Mesendoderm (in vitro differentiated cells): ENCODE data around the gene CACNA1C.

Experiments
- DNase-seq: peaks from one replicate; pipeline ENCODE4 v3.0.0; 2013
- H2AK5ac ChIP-seq: 2 replicates; pipeline ENCODE4 v1.6.1; 2013; ENCODE audit warnings: low read length, inconsistent platforms
- H2BK120ac ChIP-seq: 2 replicates; pipeline ENCODE4 v1.6.1; 2013; ENCODE audit warnings: low read depth, mild to moderate bottlenecking, low read length, moderate library complexity, mixed read lengths
- H2BK15ac ChIP-seq: replicated peaks from 2 replicates; pipeline ENCODE4 v1.6.1; 2013; ENCODE audit warnings: low read depth, mild to moderate bottlenecking, moderate library complexity
- H2BK5ac ChIP-seq: 2 replicates; pipeline ENCODE4 v1.6.1; 2013; ENCODE audit warnings: low read length, inconsistent platforms
- H3K18ac ChIP-seq: 2 replicates; pipeline ENCODE4 v1.6.1; 2013; ENCODE audit warnings: mild to moderate bottlenecking, low read length, mixed read lengths
- H3K23ac ChIP-seq: one replicate; pipeline ENCODE4 v1.6.1; 2013; ENCODE audit warnings: low read length
- H3K27ac ChIP-seq: 2 replicates; pipeline ENCODE4 v1.5.1; 2013; ENCODE audit warnings: low read depth, mild to moderate bottlenecking, inconsistent platforms, low read length, moderate library complexity
- H3K27me3 ChIP-seq: 2 replicates; pipeline ENCODE4 v1.6.1; 2013; ENCODE audit warnings: low read length, control low read depth, mild to moderate bottlenecking, inconsistent platforms; ENCODE audit not compliant: insufficient read depth, poor library complexity
- H3K36me3 ChIP-seq: 2 replicates; pipeline ENCODE4 v1.6.1; 2013; ENCODE audit warnings: low read length, inconsistent platforms; ENCODE audit not compliant: control insufficient read depth, insufficient read depth
- H3K4ac ChIP-seq: one replicate; pipeline ENCODE4 v1.6.1; 2013; ENCODE audit warnings: low read depth, mild to moderate bottlenecking, low read length, moderate library complexity
- H3K4me1 ChIP-seq: 2 replicates; pipeline ENCODE4 v1.6.1; 2013; ENCODE audit warnings: low read depth, low read length, inconsistent platforms; ENCODE audit not compliant: control insufficient read depth
- H3K4me2 ChIP-seq: 2 replicates; pipeline ENCODE4 v1.6.1; 2013; ENCODE audit warnings: low read length
- H3K4me3 ChIP-seq: 2 replicates; pipeline ENCODE4 v1.5.1; 2013; ENCODE audit warnings: mild to moderate bottlenecking, low read length
- H3K56ac ChIP-seq: one replicate; pipeline ENCODE4 v1.6.1; 2013; ENCODE audit warnings: low read length
- H3K79me1 ChIP-seq: 2 replicates; pipeline ENCODE4 v1.6.1; 2013; ENCODE audit warnings: low read length, inconsistent platforms
- H3K79me2 ChIP-seq: 2 replicates; pipeline ENCODE4 v1.6.1; 2013; ENCODE audit warnings: mild to moderate bottlenecking, low read length; ENCODE audit not compliant: control insufficient read depth, insufficient read depth
- H3K9ac ChIP-seq: 2 replicates; pipeline ENCODE4 v1.6.1; 2013; ENCODE audit warnings: low read length, inconsistent platforms
- H4K5ac ChIP-seq: one replicate; pipeline ENCODE4 v1.6.1; 2013; ENCODE audit warnings: low read length
- H4K8ac ChIP-seq: one replicate; pipeline ENCODE4 v1.6.1; 2013; ENCODE audit warnings: low read depth, mild to moderate bottlenecking, control low read depth, low read length, moderate library complexity
- WGBS: extraction: QIAGEN DNeasy Blood & Tissue Kit; methylation state at CpG from one replicate; pipeline ENCODE4 v1.1.7; 2013; ENCODE audit warnings: low lambda C conversion rate, missing lambda C conversion rate; ENCODE audit not compliant: insufficient coverage; ENCODE audit errors: extremely low coverage; 5-methylcytosine and 5-hydroxymethylcytosine counted together

Gene CACNA1C

GRCh38 chr12:2481951-2482350, 429.2 kb downstream of the CACNA1C start:
- H4K5ac ChIP-seq: no peak overlapping the region
- H3K9ac ChIP-seq: no peak overlapping the region
- no peak overlapping the region for H2BK120ac ChIP-seq
- no peak overlapping the region for H3K4me3 ChIP-seq
- no peaks in the 10 kb centered on the region for H3K36me3 ChIP-seq
- no peak for DNase-seq
- H3K4ac ChIP-seq: no peak overlapping the region
- H3K18ac ChIP-seq: no peak overlapping the region
- no peak overlapping the region for H3K4me2 ChIP-seq
- H3K79me2 ChIP-seq: no peaks in the 10 kb centered on the region
- no peak overlapping the region for H3K56ac ChIP-seq
- no peak overlapping the region for H2BK5ac ChIP-seq
- H3K27me3 ChIP-seq: no peaks in the 10 kb centered on the region
- no peak overlapping the region for H3K23ac ChIP-seq
- no CpG with 5 or more reads among the region's 10 CpGs for WGBS
- H4K8ac ChIP-seq: no peak overlapping the region
- H2BK15ac ChIP-seq: no peak overlapping the region
- no peak overlapping the region for H2AK5ac ChIP-seq
- H3K27ac ChIP-seq: no peak overlapping the region
- H3K4me1 ChIP-seq: no peaks in the 10 kb centered on the region
- H3K79me1 ChIP-seq: no peaks in the 10 kb centered on the region

- no peak overlapping the region for H2AK5ac ChIP-seq
- H3K79me2 ChIP-seq: no peaks in the 10 kb centered on the region
- H3K27me3 ChIP-seq: no peaks in the 10 kb centered on the region
- no peak overlapping the region for H3K56ac ChIP-seq
- no peaks in the 10 kb centered on the region for H3K36me3 ChIP-seq
- no peak overlapping the region for H3K4me3 ChIP-seq
- no peak overlapping the region for H2BK15ac ChIP-seq
- H3K18ac ChIP-seq: no peak overlapping the region
- H3K4me2 ChIP-seq: no peak overlapping the region
- H3K79me1 ChIP-seq: no peaks in the 10 kb centered on the region
- no peak overlapping the region for H3K4ac ChIP-seq
- no peak overlapping the region for H3K9ac ChIP-seq
- no CpG with 5 or more reads among the region's 13 CpGs for WGBS
- no peaks in the 10 kb centered on the region for H3K4me1 ChIP-seq
- DNase-seq: no peak
- H3K23ac ChIP-seq: no peak overlapping the region
- no peak overlapping the region for H4K8ac ChIP-seq
- no peak overlapping the region for H2BK5ac ChIP-seq
- H2BK120ac ChIP-seq: no peak overlapping the region
- no peak overlapping the region for H4K5ac ChIP-seq
- H3K27ac ChIP-seq: no peak overlapping the region
These were observed 430.3 kb downstream of the CACNA1C start for GRCh38 chr12:2482938-2483660.

DNA sequence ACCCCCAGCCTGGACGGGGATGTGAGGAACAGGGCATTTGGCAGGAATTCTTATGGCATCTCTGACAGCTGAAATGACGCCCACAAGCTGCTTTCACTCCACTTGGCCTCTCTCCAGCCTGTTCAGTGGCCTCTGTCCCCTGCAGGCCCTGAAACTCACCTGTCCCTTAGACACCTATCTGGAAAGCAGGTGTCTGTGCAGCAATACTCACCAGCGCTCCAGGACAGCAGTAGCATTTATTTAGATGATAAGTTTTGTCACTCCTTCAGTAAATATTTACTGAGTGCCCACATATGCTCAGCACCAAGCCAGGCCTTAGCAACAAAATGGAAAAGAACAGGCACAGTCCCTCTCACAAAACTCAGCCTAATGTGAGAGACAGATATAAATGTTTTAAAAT, 430.9 kb downstream of the CACNA1C start:
- Histone ChIP-seq H3K27ac (no peak overlapping the region), H3K36me3 (no peaks in the 10 kb centered on the region), H3K27me3 (no peaks in the 10 kb centered on the region), H3K18ac (no peak overlapping the region), H3K4ac (no peak overlapping the region), H3K9ac (no peak overlapping the region), H3K79me1 (no peaks in the 10 kb centered on the region), H3K4me3 (no peak overlapping the region), H2BK15ac (no peak overlapping the region), H3K4me2 (no peak overlapping the region), H4K5ac (no peak overlapping the region), H3K4me1 (no peaks in the 10 kb centered on the region), H3K79me2 (no peaks in the 10 kb centered on the region), H3K23ac (no peak overlapping the region), H4K8ac (no peak overlapping the region), H3K56ac (no peak overlapping the region), H2BK120ac (no peak overlapping the region), H2AK5ac (no peak overlapping the region), H2BK5ac (no peak overlapping the region)
- no CpG with 5 or more reads among the region's 3 CpGs for WGBS
- DNase-seq: no peak

DNA sequence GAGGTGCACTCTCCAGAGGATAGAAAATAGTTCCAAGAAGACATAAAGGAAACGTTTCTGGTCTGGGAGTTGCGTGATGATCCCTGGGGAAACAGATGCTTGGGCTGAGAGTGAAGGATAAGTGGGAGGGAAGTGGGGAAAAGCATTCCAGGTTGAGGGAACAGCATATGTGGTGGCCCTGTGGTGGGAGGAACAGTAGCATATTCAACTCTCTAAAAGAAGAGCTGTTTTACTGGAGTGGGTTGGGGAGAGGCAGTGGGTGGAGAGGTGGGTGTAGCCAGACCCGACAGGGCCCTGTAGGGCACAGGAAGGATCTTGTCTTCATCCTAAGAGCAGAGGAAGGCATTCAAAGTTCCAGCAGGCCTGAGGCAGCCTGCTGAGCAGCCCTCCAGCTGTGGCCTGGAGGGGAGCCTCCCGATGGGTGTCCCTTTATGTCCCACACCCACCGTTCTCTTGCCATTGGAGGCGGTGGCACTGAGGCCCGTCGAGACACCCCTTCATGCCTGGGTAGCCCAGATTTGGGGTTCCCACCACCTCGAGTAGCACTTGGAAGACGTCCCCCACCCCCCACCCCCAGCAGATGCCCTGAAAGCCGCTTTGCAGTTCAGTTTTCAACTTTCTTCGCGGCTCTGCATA, 431.5 kb downstream of the CACNA1C start:
- Histone ChIP-seq H3K4me1 (no peaks in the 10 kb centered on the region), H2AK5ac (no peak overlapping the region), H3K4me3 (no peak overlapping the region), H4K8ac (no peak overlapping the region), H4K5ac (no peak overlapping the region), H3K4ac (no peak overlapping the region), H3K18ac (no peak overlapping the region), H2BK5ac (no peak overlapping the region), H3K9ac (no peak overlapping the region), H3K79me1 (no peaks in the 10 kb centered on the region), H3K36me3 (no peaks in the 10 kb centered on the region), H3K27ac (no peak overlapping the region), H2BK120ac (no peak overlapping the region), H3K56ac (no peak overlapping the region), H2BK15ac (no peak overlapping the region), H3K23ac (no peak overlapping the region), H3K4me2 (no peak overlapping the region), H3K27me3 (no peaks in the 10 kb centered on the region), H3K79me2 (no peaks in the 10 kb centered on the region)
- DNase-seq: no peak
- no CpG with 5 or more reads among the region's 13 CpGs for WGBS

GRCh38 chr12:2485681-2486080, 432.9 kb downstream of the CACNA1C start:
- WGBS: no CpG with 5 or more reads among the region's 7 CpGs
- Histone ChIP-seq H3K36me3 (no peaks in the 10 kb centered on the region), H3K4me1 (no peaks in the 10 kb centered on the region), H3K18ac (no peak overlapping the region), H2BK120ac (no peak overlapping the region), H3K27ac (no peak overlapping the region), H4K8ac (no peak overlapping the region), H3K4ac (no peak overlapping the region), H4K5ac (no peak overlapping the region), H2AK5ac (no peak overlapping the region), H2BK15ac (no peak overlapping the region), H2BK5ac (no peak overlapping the region), H3K23ac (no peak overlapping the region), H3K27me3 (no peaks in the 10 kb centered on the region), H3K79me2 (no peaks in the 10 kb centered on the region), H3K9ac (no peak overlapping the region), H3K4me2 (no peak overlapping the region), H3K4me3 (no peak overlapping the region), H3K56ac (no peak overlapping the region), H3K79me1 (no peaks in the 10 kb centered on the region)
- no peak for DNase-seq

DNA sequence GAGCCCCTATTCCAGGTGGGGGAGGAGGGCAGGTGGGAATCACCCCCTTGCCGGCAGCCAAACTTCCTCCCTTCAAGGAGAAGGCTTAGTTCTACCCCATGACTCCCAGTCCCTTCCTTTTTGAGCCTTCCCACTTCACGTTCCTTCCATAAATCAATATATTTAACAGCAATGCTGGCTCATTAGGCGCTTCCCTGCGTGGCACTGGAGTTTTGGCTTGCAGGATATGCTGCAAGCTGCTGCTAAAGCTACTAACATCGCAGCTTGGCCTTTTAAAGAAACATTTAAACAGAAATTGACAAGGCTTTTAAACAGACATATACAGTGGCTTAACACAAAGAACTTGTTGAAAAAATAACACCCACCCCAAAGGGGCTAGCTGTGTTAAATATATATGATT, 434.0 kb downstream of the CACNA1C start:
- Histone ChIP-seq H3K23ac (no peak overlapping the region), H3K4ac (no peak overlapping the region), H4K8ac (no peak overlapping the region), H3K9ac (no peak overlapping the region), H3K27me3 (no peaks in the 10 kb centered on the region), H3K4me1 (no peaks in the 10 kb centered on the region), H2AK5ac (no peak overlapping the region), H2BK120ac (no peak overlapping the region), H3K4me3 (no peak overlapping the region), H2BK15ac (no peak overlapping the region), H3K18ac (no peak overlapping the region), H3K4me2 (no peak overlapping the region), H3K36me3 (no peaks in the 10 kb centered on the region), H3K79me1 (no peaks in the 10 kb centered on the region), H3K56ac (no peak overlapping the region), H3K27ac (no peak overlapping the region), H3K79me2 (no peaks in the 10 kb centered on the region), H2BK5ac (no peak overlapping the region), H4K5ac (no peak overlapping the region)
- DNase-seq: no peak
- no CpG with 5 or more reads among the region's 5 CpGs for WGBS
